Measurements from ENCODE around the gene MYH3. TPM values are rescaled to one million over a fixed set of nuclear protein-coding genes. Genes with fewer than 3 reads are reported as not detected.

The MYH3 gene
- total and polyA plus RNA-seq, 2 donors from 2014 or later, result 2.5 to 2.9 TPM

GRCh38 chr17:10673312-10673711 lies 16.2 kb upstream of the MYH3 start:
- Histone ChIP-seq H3K9ac (ENCODE audit: low read length in 3 of 3) (no peak overlapping the region), H3K4me1 (ENCODE audit: control insufficient read depth in 2 of 3, insufficient read depth in 2 of 3, low read depth in 1 of 3, low read length in 3 of 3) (no peaks in the 10 kb centered on the region), H3K9me3 (ENCODE audit: control insufficient read depth in 2 of 3, insufficient read depth in 1 of 3, low read length in 3 of 3) (no peaks in the 10 kb centered on the region), H3K36me3 (ENCODE audit: control insufficient read depth in 2 of 3, insufficient read depth in 3 of 3, low read length in 3 of 3) (peaks cover 0 to 6% (median 3%) of the 10 kb centered on the region in 3 donors), H3K4me3 (ENCODE audit: low read length in 3 of 3) (no peak overlapping the region), H3K27ac (ENCODE audit: low read depth in 2 of 2, low read length in 2 of 2) (no peak overlapping the region), H3K27me3 (ENCODE audit: control insufficient read depth, insufficient read depth, low read length) (no peaks in the 10 kb centered on the region)
- intact Hi-C loops (cut with DNase I), result no loop called here
- FAIRE-seq (no peak), DNase-seq (no peak)
- no peak for TF ChIP-seq CTCF (IDR thresholded peaks at IDR 0.05; ENCODE audit: borderline replicate concordance, extremely low read depth, insufficient read depth)

- Histone ChIP-seq H3K27ac (ENCODE audit: low read depth in 2 of 2, low read length in 2 of 2) (no peak overlapping the region), H3K9me3 (ENCODE audit: control insufficient read depth in 2 of 3, insufficient read depth in 1 of 3, low read length in 3 of 3) (no peaks in the 10 kb centered on the region), H3K4me3 (ENCODE audit: low read length in 3 of 3) (no peak overlapping the region), H3K27me3 (ENCODE audit: control insufficient read depth, insufficient read depth, low read length) (no peaks in the 10 kb centered on the region), H3K4me1 (ENCODE audit: control insufficient read depth in 2 of 3, insufficient read depth in 2 of 3, low read depth in 1 of 3, low read length in 3 of 3) (no peaks in the 10 kb centered on the region), H3K9ac (ENCODE audit: low read length in 3 of 3) (no peak overlapping the region), H3K36me3 (ENCODE audit: control insufficient read depth in 2 of 3, insufficient read depth in 3 of 3, low read length in 3 of 3) (no peaks in the 10 kb centered on the region)
- intact Hi-C loops (cut with DNase I), result no loop called here
- no peak for FAIRE-seq
- TF ChIP-seq CTCF (IDR thresholded peaks at IDR 0.05; ENCODE audit: borderline replicate concordance, extremely low read depth, insufficient read depth), result no peak
- no peak for DNase-seq
These were observed 11.7 kb upstream of the MYH3 start for GRCh38 chr17:10668775-10669174.

GRCh38 chr17:10666906-10667305 lies 9.8 kb upstream of the MYH3 start:
- no peak overlapping the region for H3K4me3 ChIP-seq (ENCODE audit: low read length in 3 of 3)
- H3K9ac ChIP-seq (ENCODE audit: low read length in 3 of 3), result no peak overlapping the region
- no peaks in the 10 kb centered on the region for H3K9me3 ChIP-seq (ENCODE audit: control insufficient read depth in 2 of 3, insufficient read depth in 1 of 3, low read length in 3 of 3)
- no peaks in the 10 kb centered on the region for H3K36me3 ChIP-seq (ENCODE audit: control insufficient read depth in 2 of 3, insufficient read depth in 3 of 3, low read length in 3 of 3)
- FAIRE-seq, result no peak
- no peak overlapping the region for H3K27ac ChIP-seq (ENCODE audit: low read depth in 2 of 2, low read length in 2 of 2)
- no peak for TF ChIP-seq CTCF (IDR thresholded peaks at IDR 0.05; ENCODE audit: borderline replicate concordance, extremely low read depth, insufficient read depth)
- H3K4me1 ChIP-seq (ENCODE audit: control insufficient read depth in 2 of 3, insufficient read depth in 2 of 3, low read depth in 1 of 3, low read length in 3 of 3), result no peaks in the 10 kb centered on the region
- no peak for DNase-seq
- H3K27me3 ChIP-seq (ENCODE audit: control insufficient read depth, insufficient read depth, low read length), result no peaks in the 10 kb centered on the region
- intact Hi-C loops (cut with DNase I), result no loop called here

- no peaks in the 10 kb centered on the region for H3K9me3 ChIP-seq (ENCODE audit: control insufficient read depth in 2 of 3, insufficient read depth in 1 of 3, low read length in 3 of 3)
- FAIRE-seq (no peak), DNase-seq (no peak)
- H3K27ac ChIP-seq (ENCODE audit: low read depth in 2 of 2, low read length in 2 of 2), result no peak overlapping the region
- H3K27me3 ChIP-seq (ENCODE audit: control insufficient read depth, insufficient read depth, low read length), result no peaks in the 10 kb centered on the region
- H3K4me3 ChIP-seq (ENCODE audit: low read length in 3 of 3), result no peak overlapping the region
- intact Hi-C loops (cut with DNase I), result no loop called here
- H3K36me3 ChIP-seq (ENCODE audit: control insufficient read depth in 2 of 3, insufficient read depth in 3 of 3, low read length in 3 of 3), result peaks cover 0 to 3% (median 0%) of the 10 kb centered on the region in 3 donors
- no peaks in the 10 kb centered on the region for H3K4me1 ChIP-seq (ENCODE audit: control insufficient read depth in 2 of 3, insufficient read depth in 2 of 3, low read depth in 1 of 3, low read length in 3 of 3)
- H3K9ac ChIP-seq (ENCODE audit: low read length in 3 of 3), result no peak overlapping the region
- TF ChIP-seq CTCF (IDR thresholded peaks at IDR 0.05; ENCODE audit: borderline replicate concordance, extremely low read depth, insufficient read depth), result no peak
These were observed 7.5 kb upstream of the MYH3 start for GRCh38 chr17:10664571-10664970.

All from kidney (tissue), 14 donors.